Measurements from ENCODE around the gene SPN.
A peak's percentile ranks its signal among the peaks of the same experiment; 100 is the strongest.
"Not testable (repeated sequence)": the region's sequence is repeated elsewhere in the genome, so short reads cannot be mapped to it uniquely, and the experiment has no call there.

Gene SPN

DNA sequence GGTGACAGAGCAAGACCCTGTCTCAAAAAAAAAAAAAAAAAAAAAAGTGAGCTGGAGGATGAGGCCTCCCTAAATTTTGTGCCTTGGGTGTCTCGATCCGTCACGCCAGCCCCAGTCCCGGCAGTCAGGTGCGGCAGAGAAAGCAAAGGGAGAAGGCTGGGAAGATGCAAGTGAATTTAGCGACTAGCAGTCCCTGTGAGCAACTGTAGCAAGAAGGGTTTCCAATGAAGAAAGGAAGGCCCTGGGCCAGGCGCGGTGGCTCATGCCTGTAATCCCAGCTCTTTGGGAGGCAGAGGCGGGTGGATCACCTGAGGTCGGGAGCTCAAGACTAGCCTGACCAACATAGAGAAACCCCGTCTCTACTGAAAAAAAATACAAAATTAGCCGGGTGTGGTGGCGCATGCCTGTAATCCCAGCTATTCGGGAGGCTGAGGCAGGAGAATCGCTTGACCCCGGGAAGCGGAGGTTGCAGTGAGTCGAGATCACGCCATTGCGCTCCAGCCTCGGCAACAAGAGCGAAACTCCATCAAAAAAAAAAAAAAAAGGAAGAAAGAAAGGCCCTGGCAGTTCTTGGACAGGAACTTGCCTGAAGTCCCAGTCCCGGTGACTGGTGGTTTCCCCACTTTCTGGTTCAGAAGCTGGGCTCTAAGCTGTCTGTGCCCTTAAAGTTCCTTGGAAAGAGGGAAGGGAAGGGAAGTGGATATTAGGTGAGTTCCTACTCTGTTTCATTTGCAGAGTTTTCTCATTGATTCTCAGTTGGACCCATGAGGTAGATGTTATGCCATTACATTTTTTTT is 14.1 kb downstream of the SPN start:
- DNase-seq (ENCODE audit: low read depth), result no peak

DNA sequence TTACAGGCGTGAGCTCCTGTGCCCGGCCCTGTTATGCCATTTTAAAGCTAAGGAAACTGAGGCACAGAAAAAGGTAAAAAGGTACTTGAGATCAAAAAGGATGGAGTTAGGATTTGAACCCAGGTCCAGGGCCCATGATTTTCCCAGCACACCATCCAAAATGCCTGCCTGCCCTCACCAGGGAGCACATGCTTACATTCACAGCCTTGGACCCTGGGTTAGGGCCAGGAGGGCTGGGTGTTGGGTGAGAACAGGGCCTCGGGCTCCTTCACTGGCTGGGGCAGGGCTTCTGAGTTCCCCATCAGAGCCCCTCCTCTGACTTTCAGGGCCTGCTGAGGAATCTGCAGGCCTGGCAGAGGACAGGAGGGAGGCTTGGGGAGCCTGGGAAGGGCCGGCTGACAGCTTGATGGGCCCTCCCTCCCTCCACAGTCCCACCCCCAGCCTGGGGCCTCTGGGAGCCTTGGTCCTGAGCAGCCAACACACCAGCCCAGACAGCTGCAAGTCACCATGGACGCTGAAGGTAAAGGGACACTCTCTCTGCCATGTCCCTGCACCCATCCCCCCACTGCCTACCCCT is 15.7 kb downstream of the SPN start, which contains the start of gene QPRT:
Gene QPRT, plus strand, starts transcription at position 490 of the 577 bp plus-strand sequence. Its CDS starts 18 bp downstream, at position 508.
- no peak for DNase-seq (ENCODE audit: low read depth)

- DNase-seq (ENCODE audit: low read depth), result no peak
These were observed 17.1 kb downstream of the SPN start for GRCh38 chr16:29680180-29680598.

DNA sequence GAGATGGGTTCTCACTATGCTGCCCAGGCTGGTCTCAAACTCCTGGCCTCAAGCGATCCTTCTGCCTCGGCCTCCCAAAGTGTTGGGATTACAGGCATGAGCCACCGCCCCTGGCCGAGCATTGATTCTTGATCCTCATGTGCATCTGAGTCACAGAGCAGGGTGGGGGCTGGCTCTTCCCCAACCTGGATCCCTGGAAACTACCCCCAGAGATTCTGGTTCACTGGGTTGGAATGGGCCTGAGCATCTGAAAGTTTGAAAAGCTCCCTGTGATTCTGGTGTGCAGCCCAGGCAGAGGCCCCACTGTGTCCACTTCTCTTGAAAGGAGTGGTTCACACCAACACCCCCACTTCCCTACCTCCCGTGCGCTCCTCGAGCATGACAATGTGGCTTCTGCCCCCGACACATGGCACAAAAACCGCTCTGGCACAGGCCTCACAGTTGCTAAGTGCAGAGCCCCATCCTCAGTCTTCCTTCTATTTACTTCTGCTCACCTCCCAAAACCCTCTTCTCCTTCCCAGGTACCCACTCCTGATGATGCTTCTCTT is 20.6 kb downstream of the SPN start:
- no peak for DNase-seq (ENCODE audit: low read depth)

- no peak for DNase-seq (ENCODE audit: low read depth)
These were observed 21.6 kb downstream of the SPN start for GRCh38 chr16:29684679-29685078.

DNA sequence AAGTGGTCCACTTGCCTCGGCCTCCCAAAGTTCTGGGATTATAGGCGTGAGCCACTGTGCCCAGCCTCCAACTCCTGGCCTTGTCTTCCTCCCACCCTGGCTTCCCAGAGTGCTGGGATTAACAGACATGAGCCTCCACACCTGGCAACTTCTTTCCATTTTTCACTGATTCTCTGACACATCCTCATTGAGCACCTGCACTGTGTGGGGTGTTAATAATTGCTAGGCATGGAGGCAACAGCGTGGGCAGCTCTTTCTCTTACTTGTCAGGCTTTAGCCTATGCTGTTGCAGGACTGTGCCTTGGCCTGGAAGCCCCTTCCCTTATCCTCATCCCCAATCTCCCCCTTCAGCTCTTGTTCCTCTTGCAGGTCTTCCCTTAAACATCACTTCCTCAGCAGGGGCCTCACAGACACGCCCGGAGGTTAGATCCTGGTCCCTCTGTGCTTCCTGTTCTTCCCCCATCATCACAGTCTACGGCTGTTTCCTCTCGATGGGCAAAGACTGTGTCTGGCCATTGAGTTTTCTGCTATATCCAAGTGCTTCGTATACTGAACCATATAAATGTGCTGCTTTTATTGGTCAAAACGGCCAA is 23.8 kb downstream of the SPN start:
- no peak for DNase-seq (ENCODE audit: low read depth)

DNA sequence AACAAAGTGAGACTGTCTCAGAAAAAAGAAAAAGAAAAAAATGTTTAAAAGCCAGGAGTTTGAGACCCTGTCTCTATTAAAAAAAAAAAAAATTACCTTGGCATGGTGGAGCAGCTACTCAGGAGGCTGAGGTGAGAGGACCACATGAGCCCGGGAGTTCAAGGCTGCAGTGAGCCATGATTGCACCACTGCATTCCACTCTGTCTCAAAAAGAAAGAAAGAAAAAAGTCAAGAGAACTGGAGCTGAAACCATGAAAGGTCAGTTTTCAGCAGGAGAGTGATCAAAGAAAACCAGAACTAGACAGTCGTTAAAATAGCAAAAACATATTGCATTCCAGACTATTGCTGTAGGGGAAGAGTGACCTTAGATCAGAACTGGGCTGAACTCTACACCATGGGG is 24.7 kb downstream of the SPN start:
- no peak for DNase-seq (ENCODE audit: low read depth)

DNA sequence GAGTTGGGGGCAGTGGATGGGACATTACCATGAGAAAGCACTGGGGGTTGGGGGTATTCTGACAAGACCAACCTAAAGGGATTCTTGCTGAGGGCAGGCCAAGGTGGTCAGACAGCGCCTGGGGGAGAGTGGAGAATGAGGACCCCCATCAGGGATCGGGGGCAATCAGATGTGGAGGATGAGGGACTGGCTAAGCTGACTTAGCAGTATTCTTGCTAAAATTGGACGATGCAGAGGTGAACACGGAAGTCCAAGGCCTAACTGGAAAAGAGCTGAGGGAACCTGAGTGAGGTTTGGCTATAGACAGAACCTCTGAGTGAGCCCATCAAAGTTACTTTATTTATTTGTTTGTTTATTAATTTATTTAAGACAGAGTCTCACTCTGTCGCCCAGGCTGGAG is 25.1 kb downstream of the SPN start:
- DNase-seq (ENCODE audit: low read depth), result no peak

- DNase-seq (ENCODE audit: low read depth), result not testable (repeated sequence)
These were observed 26.7 kb downstream of the SPN start for GRCh38 chr16:29689490-29690351.

GRCh38 chr16:29692606-29693005 is 29.6 kb downstream of the SPN start:
- not testable (repeated sequence) for DNase-seq (ENCODE audit: low read depth)

GRCh38 chr16:29694384-29695195 is 31.5 kb downstream of the SPN start:
- DNase-seq (ENCODE audit: low read depth), result no peak

GRCh38 chr16:29695675-29696074 is 32.6 kb downstream of the SPN start:
- DNase-seq (ENCODE audit: low read depth), result not testable (repeated sequence)

GRCh38 chr16:29696881-29697331 is 33.9 kb downstream of the SPN start:
- no peak for DNase-seq (ENCODE audit: low read depth)

DNA sequence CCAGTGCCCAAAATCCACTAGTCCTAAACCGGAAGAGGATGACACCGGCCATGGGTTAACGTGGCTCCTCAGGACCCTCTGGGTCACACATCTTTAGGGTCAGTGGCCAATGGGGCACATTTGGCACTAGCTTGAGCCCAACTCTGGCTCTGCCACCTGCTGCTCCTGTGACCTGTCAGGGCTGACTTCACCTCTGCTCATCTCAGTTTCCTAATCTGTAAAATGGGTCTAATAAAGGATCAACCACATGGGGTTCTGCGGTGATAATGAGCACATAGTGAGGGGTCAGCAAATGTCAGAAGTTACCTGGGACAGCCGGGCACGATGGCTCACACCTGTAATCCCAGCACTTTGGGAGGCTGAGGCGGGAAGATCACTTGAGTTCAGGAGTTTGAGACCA is 34.3 kb downstream of the SPN start:
- no peak for DNase-seq (ENCODE audit: low read depth)

DNA sequence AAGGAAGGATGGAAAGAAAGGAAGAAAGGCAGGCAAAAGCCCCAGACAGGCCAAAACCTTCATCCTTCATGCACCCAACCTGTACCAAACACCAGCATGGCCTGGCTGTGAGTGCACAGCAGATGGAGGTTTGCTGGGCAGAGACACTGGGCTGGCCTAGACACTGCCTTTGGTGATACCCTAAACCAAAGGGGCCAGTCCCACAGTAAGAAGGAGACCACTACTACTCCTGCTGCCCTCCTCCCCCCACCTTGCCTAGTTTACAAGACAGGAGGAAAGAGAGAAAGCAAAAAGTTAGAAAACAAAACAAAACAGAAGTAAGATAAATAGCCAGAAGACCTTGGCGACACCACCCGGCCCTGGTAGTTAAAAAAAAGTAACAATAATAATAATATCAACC is 35.0 kb downstream of the SPN start:
- no peak for DNase-seq (ENCODE audit: low read depth)

DNA sequence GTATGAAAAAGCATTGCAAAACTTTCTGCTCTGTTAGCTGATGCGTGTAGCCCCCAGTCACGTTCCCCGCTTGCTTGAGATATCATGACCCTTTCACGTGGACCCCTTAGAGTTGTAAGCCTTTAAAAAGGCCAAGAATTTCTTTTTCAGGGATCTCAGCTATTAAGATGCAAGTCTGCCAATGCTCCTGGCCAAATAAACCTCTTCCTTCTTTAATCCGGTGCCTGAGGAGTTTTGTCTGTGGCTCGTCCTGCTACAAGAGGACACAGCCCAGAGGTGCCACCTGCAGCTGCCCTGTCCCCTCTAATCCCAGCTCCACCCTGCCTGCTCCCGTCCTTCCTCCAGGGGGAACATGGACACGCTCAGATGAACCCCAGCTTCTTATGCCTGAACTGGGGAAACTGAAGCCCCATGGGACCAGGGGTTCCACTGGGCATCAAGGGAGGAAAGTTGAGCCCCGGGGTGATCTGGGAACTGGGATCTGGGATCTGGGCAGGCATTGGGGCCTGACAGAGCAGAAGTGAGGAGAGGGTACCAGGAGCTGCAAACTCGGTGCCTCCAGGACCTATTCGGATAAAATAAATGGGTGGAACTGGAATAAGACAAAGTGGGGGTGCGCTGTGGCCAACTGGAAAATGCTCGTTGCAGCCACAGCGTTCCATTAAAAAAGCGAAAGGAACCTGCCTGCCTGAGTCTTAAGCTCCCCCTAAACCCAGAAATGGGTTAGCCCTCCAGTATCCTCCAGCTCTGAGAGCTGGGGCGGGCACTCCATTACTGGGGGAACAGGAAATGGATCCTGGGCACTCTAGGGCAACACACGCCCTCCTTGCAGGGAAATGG is 35.7 kb downstream of the SPN start:
- DNase-seq (ENCODE audit: low read depth), result no peak

- no peak for DNase-seq (ENCODE audit: low read depth)
These were observed 36.5 kb downstream of the SPN start for GRCh38 chr16:29699324-29700219.

- DNase-seq (ENCODE audit: low read depth), result peak; percentile 71
These were observed 37.4 kb downstream of the SPN start for GRCh38 chr16:29700253-29700987.
